Measurements from ENCODE around the gene SLC9A9.

Gene SLC9A9

DNA sequence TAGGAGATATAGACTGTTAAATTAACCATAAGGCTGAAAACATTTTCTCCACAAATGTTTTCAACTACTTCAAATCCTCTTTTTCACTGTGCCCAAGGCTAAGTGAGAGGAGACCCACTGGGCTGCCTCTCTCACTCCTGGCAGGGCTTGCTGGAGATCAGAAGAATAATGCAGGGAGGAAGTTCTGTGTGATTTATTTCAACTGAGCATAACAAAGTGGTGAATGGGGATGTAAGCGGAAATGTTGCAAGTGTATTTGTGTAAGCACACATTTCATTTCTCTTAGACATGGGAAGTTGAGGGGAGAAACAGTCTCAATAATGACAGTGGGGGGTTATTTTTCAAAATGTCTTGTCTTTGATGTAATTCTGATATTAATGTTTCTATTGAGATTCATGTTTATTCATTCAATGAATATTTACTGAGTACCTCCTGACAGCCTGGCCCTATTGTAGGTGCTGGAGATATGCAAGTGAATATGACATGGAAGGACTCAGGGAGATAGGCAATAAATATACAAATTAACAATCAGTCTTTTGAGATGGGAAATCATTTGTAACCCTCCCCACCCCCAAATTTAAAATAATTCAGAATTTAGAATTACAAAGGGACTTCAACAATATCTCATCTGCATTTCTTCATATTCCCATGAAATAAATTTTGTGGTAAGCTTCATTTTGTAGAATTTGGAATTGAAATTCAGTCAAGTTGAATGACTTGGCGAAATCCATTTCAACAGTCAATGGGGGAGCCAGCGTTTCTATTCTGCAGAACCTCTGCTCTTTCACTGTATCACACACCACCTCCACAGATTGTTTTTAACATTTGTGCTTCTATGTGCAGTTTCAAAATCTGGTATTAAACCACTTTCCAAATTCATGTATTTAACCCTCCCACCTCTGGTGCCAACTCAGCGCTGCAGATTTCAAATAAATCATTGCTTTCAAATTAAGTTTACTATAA, 247.2 kb downstream of the SLC9A9 start:
- no peak for DNase-seq (ENCODE audit: low read depth in 2 of 2)

DNA sequence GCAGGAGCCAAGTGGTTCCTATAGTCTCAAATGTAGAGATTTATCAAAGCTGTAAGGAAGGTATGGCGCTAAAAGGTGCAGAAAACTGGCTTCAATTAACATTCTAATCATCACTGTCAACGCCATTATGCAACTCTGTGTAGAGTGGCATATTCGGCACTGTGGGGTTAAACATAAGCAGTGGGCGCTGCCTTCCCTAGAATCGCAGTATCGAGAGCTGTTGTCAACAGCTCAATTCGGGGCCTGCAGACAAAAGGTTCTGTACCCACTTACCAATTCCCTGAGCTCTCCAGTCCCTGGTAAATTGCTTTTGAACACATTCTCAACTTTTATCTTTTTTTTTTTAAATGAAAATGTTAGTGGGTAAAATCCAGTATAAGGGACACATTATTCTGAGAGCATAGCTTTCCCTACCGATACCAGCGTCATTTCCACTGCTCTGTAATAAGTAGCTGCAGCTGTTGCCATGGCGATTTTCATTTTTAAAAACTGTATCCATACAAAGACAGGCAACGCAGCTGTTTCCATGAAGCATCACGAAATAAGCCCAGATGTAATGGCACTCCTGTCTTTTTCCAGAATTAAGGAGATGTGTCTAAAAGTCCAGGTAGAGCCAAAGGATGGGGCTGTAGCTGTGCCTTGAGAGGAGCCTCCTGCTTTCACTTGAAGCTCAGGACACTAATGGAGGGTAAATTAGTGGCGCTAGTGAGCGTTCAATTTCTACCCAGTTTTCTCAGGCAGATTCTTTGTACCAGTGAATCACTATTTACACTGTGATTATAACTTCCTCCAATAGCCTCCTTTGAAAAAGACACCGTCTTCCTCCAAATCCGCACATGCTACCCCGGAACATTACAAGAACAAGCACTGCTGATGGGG, 250.3 kb downstream of the SLC9A9 start:
- no peak for DNase-seq (ENCODE audit: low read depth in 2 of 2)

DNA sequence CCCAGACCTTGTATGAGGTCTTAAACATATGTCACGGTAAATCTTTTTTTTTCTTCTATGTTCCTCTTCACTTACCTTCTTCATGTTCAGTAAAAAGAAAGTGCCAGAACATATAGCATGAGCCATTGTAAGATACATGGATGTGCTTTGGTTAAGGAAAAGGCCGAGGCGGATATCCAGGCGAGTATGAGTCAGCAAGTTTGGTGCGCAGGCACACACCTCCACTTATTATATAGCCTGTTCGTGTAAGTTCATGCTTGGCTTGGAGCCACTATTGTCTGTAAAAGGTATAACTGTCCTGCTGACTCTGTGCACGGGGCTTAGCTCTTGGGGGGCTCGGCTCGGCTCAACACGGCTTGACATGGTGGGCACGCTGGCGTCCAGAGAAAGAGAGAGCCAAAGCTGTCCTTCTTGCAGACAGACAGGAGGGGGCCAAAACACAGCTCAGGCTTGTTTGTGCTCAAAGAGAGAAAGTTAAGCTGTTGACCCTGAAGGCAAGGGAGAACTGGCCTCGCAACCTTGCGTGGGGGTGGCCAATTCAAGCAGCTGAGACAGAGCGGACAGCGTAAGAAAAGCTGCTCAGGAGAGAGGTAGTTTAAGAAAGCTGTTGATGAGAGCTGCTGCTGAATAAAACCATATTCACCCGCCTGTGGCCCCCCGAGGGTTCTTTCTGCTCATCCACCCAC, 251.2 kb downstream of the SLC9A9 start:
- DNase-seq (ENCODE audit: low read depth in 2 of 2) = no peak

DNA sequence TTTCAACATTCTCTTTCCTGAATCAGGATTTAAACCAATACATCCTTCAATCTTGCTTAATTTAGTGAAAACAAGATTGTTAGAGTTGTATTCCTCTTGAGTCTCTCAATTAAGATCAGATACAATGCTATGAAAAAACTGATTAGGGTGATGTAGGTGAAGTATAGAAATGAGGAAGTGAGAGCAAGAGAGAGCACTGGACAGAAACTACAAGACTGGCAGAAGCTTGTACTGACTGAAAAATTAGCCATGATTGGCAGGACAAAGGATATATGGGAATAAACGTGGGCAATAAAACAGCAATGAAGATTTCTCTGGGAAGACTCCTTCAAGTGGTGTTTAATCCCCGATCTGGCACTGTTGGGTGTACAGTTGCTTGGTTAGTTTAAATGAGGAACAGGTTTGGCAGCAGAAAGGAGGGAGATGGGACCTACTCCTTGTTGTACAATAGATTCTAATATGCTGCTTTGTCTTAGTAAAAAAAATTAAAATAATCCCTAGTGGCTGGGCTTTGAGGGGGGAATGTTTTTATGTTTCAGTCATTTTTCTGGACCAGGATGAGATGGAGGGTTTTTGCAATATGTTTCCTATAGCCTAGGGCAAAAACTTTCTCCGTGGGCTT, 252.7 kb downstream of the SLC9A9 start:
- DNase-seq (ENCODE audit: low read depth in 2 of 2) = no peak

DNA sequence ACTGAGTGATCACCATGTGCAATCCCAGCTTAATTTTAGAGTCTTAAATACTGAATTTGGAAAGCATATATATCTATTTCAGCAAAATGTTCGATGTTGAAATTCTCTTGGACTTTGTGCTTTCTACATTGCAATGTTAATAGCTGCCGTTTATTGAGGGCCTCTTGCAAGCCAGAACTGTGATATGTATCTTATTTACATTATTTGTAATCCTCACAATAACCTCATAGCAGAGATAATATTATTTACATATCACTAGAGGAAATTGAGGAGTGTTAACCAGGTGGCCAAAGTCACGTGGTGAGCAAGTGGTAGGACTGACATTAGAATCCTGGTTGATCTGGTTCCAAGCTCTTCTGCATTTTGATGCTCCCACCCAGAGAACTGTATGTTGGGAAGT, 254.1 kb downstream of the SLC9A9 start:
- no peak for DNase-seq (ENCODE audit: low read depth in 2 of 2)

DNA sequence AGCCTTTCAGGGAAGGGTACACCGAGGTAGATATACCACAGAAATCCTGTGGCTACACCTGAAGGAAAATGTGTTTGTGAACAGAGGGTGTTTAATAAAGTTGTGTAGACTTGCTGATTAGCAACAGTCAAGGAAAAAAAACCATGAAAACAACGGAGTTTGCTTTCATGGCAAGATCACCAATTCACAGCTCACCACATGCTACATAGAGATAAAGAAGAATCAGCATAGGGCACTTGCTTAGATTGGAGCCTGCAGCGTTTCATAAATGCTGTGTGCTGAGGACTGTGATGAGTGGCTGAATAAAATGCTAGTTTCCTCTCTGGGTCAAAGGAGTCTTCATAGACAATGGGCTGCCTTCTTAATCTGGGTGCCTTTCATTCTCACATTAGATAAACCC, 257.6 kb downstream of the SLC9A9 start:
- no peak for DNase-seq (ENCODE audit: low read depth in 2 of 2)

DNA sequence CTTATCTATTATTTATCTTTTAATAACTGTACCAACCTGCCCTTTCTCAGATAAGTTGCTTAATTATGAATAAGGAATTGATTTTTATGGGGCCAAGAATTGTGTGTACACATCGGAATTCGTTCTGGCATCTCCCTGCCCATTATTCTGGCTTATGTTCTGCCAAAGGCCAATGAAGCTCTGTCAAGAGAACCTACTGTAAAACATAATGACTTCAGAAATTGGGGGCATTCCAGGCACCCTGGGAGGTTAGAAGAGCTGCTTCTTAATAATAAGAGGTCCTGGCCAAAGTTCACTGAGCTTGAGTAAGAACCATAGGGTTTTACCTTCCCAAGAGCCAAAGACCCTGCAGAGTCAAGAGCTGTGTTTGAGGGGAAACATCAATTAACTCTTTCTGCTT, 261.7 kb downstream of the SLC9A9 start:
- no peak for DNase-seq (ENCODE audit: low read depth in 2 of 2)

DNA sequence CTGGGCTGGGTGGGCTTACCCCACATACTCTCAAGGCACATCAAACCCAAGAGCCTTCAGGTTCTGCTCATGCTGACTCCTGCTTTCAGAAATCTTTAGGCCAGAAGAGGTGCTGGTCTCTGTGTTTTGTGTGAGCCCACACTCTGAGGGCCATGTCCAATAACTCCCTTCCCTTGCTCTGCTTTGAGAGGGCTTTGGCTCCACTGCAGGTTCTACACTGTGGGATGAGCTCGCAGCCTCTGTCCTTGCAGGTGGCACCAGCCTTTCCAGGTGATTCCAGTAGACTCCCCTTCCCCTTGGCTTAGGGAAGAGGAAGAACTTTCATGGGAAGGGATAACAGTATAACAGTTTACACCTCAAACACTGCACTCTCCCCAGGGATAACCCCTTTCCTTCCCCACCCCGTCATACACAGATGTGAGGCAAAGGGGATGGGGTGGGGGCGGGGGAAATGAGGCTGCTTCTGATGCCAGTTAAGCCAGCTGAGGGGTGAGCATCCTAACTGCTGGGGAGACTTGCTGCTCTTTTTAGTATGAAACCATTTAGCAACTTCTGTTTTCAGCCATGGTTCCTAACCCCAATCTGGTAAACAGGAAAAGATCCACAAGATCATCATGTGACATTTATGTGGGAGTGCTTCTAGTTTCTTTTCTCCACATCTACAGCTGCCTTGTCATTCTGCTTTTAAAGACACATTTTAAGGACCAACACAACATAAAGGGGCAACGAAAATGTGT, 262.4 kb downstream of the SLC9A9 start:
- DNase-seq (ENCODE audit: low read depth in 2 of 2) = no peak

DNA sequence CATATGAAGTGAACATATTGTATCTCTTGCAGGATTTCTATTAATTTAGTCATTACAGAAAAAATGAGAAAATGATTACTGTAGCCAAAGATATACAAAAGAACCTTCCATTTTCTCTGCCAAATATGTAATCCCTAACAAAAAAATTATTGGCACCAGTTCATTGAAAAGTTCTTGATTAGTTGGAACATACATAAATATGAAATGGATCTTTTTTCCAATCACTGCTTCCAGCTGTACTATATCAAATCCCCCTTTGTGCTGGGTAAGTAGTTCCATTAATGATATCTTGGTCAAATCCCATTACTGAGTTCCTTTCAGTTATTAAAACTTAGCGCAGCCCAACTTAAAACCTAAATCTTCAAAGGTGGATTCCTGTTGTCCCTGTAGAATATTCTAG, 263.8 kb downstream of the SLC9A9 start:
- DNase-seq (ENCODE audit: low read depth in 2 of 2) = no peak

DNA sequence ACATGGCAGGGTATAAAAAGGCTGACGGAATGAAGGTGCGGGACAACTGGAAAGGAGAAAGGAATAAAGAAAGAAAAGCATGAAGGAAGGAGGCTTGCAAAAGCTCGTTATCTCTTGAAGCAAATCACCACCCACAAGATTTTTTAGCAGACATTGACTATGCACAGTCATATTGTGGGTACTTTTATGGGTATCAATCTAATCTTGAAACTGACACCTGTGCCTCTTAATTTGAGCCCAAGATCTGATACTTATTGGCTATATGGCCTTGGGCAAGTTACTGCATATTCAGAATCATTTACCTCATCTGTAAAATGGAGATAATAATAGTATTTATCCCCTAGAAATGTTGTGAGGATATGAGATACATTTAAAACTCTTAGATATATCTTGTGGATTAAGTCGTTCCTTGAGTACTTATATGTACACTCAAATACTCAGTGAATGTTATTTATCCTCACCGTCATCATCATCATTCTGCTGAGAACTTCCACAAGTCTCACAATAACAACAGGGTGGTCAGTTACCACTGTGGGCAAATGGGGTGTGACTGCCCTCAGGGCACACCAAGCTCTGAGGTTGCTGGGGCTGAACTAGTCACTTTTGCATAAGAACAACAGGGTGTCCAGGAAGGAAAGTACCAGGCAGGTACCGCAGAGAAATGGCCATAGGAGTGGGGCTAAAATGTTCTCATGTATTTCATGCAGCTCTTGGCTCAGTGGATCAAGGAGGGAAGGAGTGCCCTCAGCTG, 266.1 kb downstream of the SLC9A9 start:
- DNase-seq (ENCODE audit: low read depth in 2 of 2) = no peak

DNA sequence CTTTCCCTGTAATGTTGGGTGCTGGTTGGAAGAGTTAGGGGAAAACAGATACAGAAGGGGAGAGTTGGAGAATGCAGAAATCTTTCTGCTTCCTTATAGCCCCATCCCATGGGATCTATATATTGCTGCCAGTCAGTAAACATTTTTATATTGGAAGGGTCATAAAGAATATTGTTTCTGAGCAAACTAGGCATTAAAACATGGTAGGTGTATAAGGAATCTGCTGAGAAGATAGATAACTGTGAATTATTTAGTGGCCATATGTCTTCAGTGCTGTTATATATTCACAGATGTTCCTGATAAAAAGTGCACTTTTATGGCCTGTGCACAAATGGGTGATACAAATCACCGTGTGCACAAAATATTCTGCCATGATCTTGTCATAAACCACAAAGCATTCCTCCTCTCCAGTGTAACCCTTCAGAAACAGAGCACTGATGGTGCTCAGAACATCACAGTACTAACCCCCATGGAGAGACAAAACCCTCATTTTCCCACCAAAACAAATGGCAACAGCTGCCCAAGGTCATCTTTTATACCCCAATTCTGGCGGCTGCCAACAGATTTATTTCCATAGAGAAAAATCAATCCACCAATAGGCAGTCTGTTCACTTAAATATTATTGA, 269.3 kb downstream of the SLC9A9 start:
- DNase-seq (ENCODE audit: low read depth in 2 of 2) = no peak

DNA sequence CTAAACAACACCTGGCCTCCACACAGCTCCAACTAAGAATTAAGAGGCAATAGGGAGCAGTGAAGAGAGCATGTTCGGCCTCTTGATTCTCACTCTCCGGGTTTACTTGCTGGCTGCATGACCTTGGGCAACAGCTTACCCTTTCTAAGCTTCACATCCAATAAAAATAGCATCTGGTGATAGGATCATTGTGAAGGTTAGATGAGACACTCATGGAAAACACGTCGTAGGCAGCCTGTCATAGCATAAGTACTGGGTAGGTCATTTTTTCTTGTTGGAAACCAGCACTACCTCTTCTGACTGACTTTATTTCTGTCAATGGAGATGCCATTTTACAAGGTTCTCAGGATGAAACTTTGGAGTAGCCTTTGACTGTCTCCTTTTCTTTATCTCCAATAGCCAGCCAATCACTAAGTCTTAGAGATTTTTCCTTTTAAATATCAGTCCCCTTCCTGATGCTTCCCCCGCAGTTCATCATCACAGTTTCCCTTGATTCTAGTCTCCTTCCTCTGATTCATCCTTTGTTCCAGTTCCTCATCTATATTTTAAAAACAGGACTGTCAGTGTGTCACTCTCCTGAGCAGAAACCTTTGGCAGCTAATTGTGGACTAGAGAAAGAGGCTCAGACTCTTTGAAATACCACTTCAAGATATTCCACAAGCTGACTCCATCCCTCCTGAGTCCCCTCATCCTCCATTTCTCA, 271.5 kb downstream of the SLC9A9 start:
- no peak for DNase-seq (ENCODE audit: low read depth in 2 of 2)

DNA sequence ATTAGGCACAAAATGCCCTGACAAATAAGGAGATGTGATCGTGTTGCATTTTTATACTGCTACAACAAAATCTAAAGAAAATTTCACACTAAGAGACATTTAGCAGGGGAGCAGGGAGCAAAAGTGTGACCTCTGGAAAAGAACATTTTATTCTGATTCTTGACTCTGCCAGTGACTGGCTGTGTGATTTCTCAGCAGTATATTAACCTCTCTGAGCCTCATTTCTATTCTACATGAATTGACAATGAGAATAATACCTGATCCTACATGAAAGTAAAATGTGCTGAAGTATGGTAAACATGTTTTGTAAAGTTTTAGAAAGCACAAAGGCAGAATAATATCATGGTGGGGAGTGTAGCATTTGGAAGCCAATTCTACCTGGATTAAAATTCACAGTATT, 273.3 kb downstream of the SLC9A9 start:
- no peak for DNase-seq (ENCODE audit: low read depth in 2 of 2)

DNA sequence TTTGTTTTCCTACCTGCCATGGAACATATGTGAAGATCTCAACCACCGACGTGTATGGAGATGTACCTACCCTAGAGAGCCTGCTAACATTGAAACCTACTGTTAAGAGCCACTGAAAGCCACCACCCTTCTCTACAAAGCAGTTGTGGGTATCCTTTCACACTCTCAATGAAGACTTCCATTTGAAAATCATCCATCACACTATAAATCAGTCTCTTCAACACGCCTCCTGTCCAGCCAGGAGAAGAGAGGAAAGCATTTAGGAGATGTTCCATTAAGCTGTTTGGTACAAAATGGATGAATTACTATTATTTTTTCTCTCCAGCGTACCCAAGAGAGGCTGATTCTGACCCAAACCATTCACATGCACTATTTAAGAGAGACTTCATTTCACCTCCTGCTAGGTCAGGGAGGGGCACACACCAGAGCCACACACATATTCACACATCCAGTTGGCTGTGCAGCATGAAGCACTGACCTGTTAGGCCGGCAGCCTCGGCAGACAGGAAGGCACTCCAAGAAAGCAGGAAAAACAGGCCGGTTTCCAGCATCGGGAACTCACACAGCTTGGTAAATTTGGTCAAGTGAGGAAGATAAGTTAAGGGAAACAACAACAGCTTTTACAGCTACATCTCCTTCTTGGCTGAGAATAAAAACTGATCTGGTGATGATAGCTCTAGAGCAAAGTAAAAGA, 274.5 kb downstream of the SLC9A9 start:
- no peak for DNase-seq (ENCODE audit: low read depth in 2 of 2)

DNA sequence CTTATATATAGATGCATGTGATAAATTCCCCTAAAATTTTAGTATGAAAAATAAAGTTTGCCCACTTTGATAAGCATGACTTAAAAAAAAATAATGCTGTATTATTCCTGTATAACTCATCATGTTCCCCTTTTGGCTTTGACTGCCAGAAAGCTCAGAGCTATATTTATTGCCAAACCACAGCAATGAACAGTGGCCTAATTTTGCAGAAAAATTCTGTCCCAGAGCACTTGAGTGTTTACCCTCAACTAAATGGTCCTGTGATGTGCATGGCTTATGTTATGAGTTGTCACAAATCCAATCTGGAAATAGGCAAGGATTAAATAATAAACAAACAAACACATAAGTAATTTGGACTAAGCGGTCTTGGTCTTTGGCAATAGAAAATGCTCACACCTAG, 276.7 kb downstream of the SLC9A9 start:
- no peak for DNase-seq (ENCODE audit: low read depth in 2 of 2)

DNA sequence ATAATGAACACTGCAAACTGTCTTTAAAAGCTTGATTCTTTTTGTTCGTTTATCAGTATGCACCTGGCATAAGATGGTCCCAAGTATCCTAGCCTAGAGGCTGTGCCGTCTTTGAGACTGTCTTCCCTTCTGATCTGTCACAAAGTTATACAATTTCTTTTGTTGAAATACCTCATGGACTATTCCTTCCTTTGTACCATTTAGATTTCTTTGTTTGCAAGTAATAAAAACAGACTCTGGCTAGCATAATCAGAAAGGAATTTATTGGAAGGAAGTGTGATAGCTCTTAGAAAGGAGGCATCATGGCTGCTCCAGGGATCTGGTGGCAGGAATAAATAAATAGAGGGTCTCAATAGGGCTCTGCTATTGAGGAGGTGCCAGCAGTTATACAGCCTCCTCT, 280.4 kb downstream of the SLC9A9 start:
- no peak for DNase-seq (ENCODE audit: low read depth in 2 of 2)

DNA sequence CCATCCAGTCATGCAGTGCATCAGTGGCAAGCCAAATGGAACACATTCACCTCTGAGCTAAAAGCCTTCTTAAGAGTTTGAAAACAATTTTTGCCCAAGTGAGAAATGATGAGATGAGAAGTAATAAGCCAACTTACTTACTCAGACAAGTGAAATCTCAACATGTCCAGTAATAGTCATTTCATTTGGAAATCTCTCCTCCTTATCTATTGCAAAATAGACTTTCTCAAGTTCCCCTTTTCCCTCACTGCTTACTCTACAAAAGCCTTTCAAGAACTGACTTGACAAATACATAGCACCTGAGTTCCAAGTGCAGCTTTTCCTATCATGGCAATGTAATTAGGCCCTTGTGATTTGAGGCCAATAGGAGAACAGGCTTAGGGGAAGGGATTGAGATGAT, 282.3 kb downstream of the SLC9A9 start:
- DNase-seq (ENCODE audit: low read depth in 2 of 2) = no peak

DNA sequence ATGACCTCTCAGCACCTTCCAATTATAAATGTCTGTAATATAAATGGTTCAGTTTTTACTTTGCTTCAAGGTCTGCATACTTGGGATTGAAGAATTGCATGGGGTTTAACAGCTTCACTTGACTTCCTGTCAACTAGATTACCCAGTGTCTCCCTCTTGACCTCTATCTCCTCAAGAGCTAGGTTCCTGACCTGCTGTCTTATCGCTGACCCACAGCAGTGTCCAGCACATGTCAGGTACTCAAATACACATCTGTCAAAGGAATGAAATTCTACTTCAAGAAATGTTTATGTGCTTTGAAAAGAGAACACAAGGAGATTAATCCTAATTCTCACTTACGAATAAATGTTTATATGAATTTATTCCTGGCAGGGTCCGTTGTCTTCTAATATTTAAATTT, 284.5 kb downstream of the SLC9A9 start:
- no peak for DNase-seq (ENCODE audit: low read depth in 2 of 2)

DNA sequence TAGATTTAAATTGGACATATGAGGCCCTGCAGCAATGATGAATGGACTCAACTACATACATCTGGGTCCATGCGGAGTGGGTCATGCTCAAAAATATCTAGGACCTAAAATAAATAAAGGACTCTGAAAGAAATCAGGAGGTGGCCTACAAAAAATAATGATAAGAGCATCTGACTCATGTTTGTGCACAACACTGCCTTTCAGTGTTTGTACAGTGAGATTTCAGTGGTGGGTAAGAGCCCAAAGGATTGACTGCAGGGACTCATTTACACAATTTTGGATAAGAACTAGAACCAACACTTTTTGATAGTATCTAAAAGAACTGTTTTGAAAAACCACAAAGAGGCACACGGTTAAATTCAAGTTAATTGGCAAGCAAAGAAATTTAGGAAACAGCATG, 285.5 kb downstream of the SLC9A9 start:
- no peak for DNase-seq (ENCODE audit: low read depth in 2 of 2)
